ENCODE data around the gene PIK3CG. TPM values are rescaled to one million over a fixed set of nuclear protein-coding genes. Genes with fewer than 3 reads are reported as not detected.
"Not testable (repeated sequence)": the region's sequence is repeated elsewhere in the genome, so short reads cannot be mapped to it uniquely, and the experiment has no call there.

Gene PIK3CG
- total RNA-seq, 1 experiment from 2014 or later, result not detected

GRCh38 chr7:106841896-106842390 is 23.1 kb upstream of the PIK3CG start:
- BruUV-seq (replicated peaks), result no TSS peak
- CTCF ChIA-PET, result no interaction called here
- no peak overlapping the region for H3K27ac Mint-ChIP-seq (ENCODE audit: unreplicated experiment)
- no peak for TF ChIP-seq CTCF (IDR thresholded peaks at IDR 0.05; ENCODE audit: unreplicated experiment)
- no peak for DNase-seq
- H3K27me3 Mint-ChIP-seq (ENCODE audit: unreplicated experiment), result no peaks in the 10 kb centered on the region
- no peaks in the 10 kb centered on the region for H3K36me3 Mint-ChIP-seq (ENCODE audit: insufficient read depth, unreplicated experiment)
- H3K4me3 Mint-ChIP-seq (ENCODE audit: low read depth, unreplicated experiment), result no peak overlapping the region
- no peaks in the 10 kb centered on the region for H3K4me1 Mint-ChIP-seq (ENCODE audit: low read depth, unreplicated experiment)
- H3K9me3 Mint-ChIP-seq (ENCODE audit: low read depth, unreplicated experiment), result no peaks in the 10 kb centered on the region
- intact Hi-C loops (cut with micrococcal nuclease; ENCODE audit: unreplicated experiment), result no loop called here

- intact Hi-C loops (cut with micrococcal nuclease; ENCODE audit: unreplicated experiment), result no loop called here
- DNase-seq, result no peak
- CTCF ChIA-PET, result no interaction called here
- H3K4me1 Mint-ChIP-seq (ENCODE audit: low read depth, unreplicated experiment), result no peaks in the 10 kb centered on the region
- TF ChIP-seq CTCF (IDR thresholded peaks at IDR 0.05; ENCODE audit: unreplicated experiment), result no peak
- H3K4me3 Mint-ChIP-seq (ENCODE audit: low read depth, unreplicated experiment), result no peak overlapping the region
- H3K27ac Mint-ChIP-seq (ENCODE audit: unreplicated experiment), result no peak overlapping the region
- BruUV-seq (replicated peaks), result no TSS peak
- no peaks in the 10 kb centered on the region for H3K36me3 Mint-ChIP-seq (ENCODE audit: insufficient read depth, unreplicated experiment)
- no peaks in the 10 kb centered on the region for H3K27me3 Mint-ChIP-seq (ENCODE audit: unreplicated experiment)
- H3K9me3 Mint-ChIP-seq (ENCODE audit: low read depth, unreplicated experiment), result peaks cover 2% of the 10 kb centered on the region
Observed at GRCh38 chr7:106844279-106844997, 20.6 kb upstream of the PIK3CG start.

GRCh38 chr7:106848049-106848448 is 17.0 kb upstream of the PIK3CG start:
- no peak overlapping the region for H3K4me3 Mint-ChIP-seq (ENCODE audit: low read depth, unreplicated experiment)
- BruUV-seq (replicated peaks), result no TSS peak
- CTCF ChIA-PET, result no interaction called here
- no peak overlapping the region for H3K27ac Mint-ChIP-seq (ENCODE audit: unreplicated experiment)
- intact Hi-C loops (cut with micrococcal nuclease; ENCODE audit: unreplicated experiment), result no loop called here
- peaks cover 2% of the 10 kb centered on the region for H3K9me3 Mint-ChIP-seq (ENCODE audit: low read depth, unreplicated experiment)
- TF ChIP-seq CTCF (IDR thresholded peaks at IDR 0.05; ENCODE audit: unreplicated experiment), result no peak
- no peaks in the 10 kb centered on the region for H3K36me3 Mint-ChIP-seq (ENCODE audit: insufficient read depth, unreplicated experiment)
- no peaks in the 10 kb centered on the region for H3K27me3 Mint-ChIP-seq (ENCODE audit: unreplicated experiment)
- H3K4me1 Mint-ChIP-seq (ENCODE audit: low read depth, unreplicated experiment), result no peaks in the 10 kb centered on the region
- DNase-seq, result no peak

DNA sequence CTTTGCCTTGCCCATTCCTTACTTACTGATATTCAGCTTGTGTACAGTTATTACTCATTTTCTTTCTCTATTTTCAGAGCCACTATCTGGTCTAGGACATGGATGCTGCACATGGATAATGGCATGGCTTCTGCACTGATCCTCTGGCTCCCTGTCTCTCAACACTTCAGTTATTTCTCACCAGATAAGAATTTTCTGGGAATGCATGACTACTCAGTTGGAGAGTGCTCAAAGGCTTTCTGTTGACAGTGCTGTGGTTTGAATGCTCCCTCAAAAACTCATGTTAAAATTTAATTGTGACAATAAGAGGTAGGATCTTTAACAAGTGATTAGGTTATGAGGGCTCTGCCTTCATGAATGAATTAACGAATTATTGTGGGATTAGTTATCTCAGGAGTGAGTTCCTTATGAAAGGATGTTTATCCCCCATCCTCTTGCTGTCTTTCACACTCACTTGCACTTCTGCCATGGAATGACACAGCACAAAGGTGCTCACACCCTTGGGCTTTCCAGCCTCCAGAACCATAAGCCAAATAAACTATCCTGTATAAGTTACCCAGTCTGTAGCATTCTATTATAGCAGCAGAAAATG is 16.1 kb upstream of the PIK3CG start:
- TF ChIP-seq CTCF (IDR thresholded peaks at IDR 0.05; ENCODE audit: unreplicated experiment), result no peak
- intact Hi-C loops (cut with micrococcal nuclease; ENCODE audit: unreplicated experiment), result no loop called here
- Mint-ChIP-seq H3K27me3 (ENCODE audit: unreplicated experiment) (no peaks in the 10 kb centered on the region), H3K4me3 (ENCODE audit: low read depth, unreplicated experiment) (no peak overlapping the region), H3K4me1 (ENCODE audit: low read depth, unreplicated experiment) (no peaks in the 10 kb centered on the region), H3K36me3 (ENCODE audit: insufficient read depth, unreplicated experiment) (no peaks in the 10 kb centered on the region), H3K9me3 (ENCODE audit: low read depth, unreplicated experiment) (peaks cover 2% of the 10 kb centered on the region), H3K27ac (ENCODE audit: unreplicated experiment) (no peak overlapping the region)
- DNase-seq, result no peak
- no TSS peak for BruUV-seq (replicated peaks)
- CTCF ChIA-PET, result no interaction called here

DNA sequence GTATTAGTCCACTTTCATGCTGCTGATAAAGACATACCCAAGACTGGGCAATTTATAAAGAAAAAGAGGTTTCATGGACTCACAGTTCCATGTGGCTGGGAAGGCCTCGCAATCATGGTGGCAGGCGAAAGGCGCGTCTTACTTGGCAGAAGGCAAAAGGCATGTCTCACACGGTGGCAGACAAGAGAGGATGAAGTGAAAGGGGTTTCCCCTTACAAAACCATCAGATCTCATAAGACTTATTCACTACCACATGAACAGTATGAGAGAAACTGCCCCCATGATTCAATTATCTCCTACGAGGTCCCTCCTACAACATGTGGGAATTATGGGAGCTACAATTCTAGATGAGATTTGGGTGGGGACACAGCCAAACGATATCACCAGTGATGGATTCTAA is 13.4 kb upstream of the PIK3CG start:
- H3K27ac Mint-ChIP-seq (ENCODE audit: unreplicated experiment); intact Hi-C loops (cut with micrococcal nuclease; ENCODE audit: unreplicated experiment); CTCF ChIA-PET: not testable (repeated sequence)

More for the DNA sequence above, 13.4 kb upstream of the PIK3CG start:
- BruUV-seq (replicated peaks); DNase-seq; H3K27me3 Mint-ChIP-seq (ENCODE audit: unreplicated experiment); H3K4me3 Mint-ChIP-seq (ENCODE audit: low read depth, unreplicated experiment); H3K9me3 Mint-ChIP-seq (ENCODE audit: low read depth, unreplicated experiment); H3K4me1 Mint-ChIP-seq (ENCODE audit: low read depth, unreplicated experiment); H3K36me3 Mint-ChIP-seq (ENCODE audit: insufficient read depth, unreplicated experiment): not testable (repeated sequence)

Measured in Calu3 (cell line).